ENCODE data around the gene DENND4A.
"Not testable (repeated sequence)": the region's sequence is repeated elsewhere in the genome, so short reads cannot be mapped to it uniquely, and the experiment has no call there.

DENND4A gene

GRCh38 chr15:65787260-65787659, 4.8 kb downstream of the DENND4A start:
- no peak for DNase-seq

GRCh38 chr15:65785151-65785550, 6.9 kb downstream of the DENND4A start:
- DNase-seq = no peak

- DNase-seq = no peak
These were observed 8.2 kb downstream of the DENND4A start for GRCh38 chr15:65783872-65784271.

- DNase-seq = no peak
These were observed 10.0 kb downstream of the DENND4A start for GRCh38 chr15:65782096-65782495.

- not testable (repeated sequence) for DNase-seq
These were observed 13.4 kb downstream of the DENND4A start for GRCh38 chr15:65778701-65779100.

GRCh38 chr15:65778269-65778668, 13.8 kb downstream of the DENND4A start:
- no peak for DNase-seq

- no peak for DNase-seq
These were observed 14.2 kb downstream of the DENND4A start for GRCh38 chr15:65777843-65778242.

GRCh38 chr15:65777053-65777452, 15.0 kb downstream of the DENND4A start:
- no peak for DNase-seq

- DNase-seq = no peak
These were observed 18.5 kb downstream of the DENND4A start for GRCh38 chr15:65773386-65774111.

- no peak for DNase-seq
These were observed 19.2 kb downstream of the DENND4A start for GRCh38 chr15:65772930-65773329.

- DNase-seq = no peak
These were observed 20.2 kb downstream of the DENND4A start for GRCh38 chr15:65771870-65772269.

GRCh38 chr15:65769482-65769881, 22.6 kb downstream of the DENND4A start:
- no peak for DNase-seq

GRCh38 chr15:65767895-65768294, 24.2 kb downstream of the DENND4A start:
- no peak for DNase-seq

GRCh38 chr15:65767264-65767595, 24.9 kb downstream of the DENND4A start:
- DNase-seq = no peak

GRCh38 chr15:65766422-65767263, 25.4 kb downstream of the DENND4A start:
- no peak for DNase-seq

GRCh38 chr15:65765106-65765505, 27.0 kb downstream of the DENND4A start:
- DNase-seq = no peak

GRCh38 chr15:65762914-65763787, 28.9 kb downstream of the DENND4A start:
- no peak for DNase-seq

- DNase-seq = no peak
These were observed 29.7 kb downstream of the DENND4A start for GRCh38 chr15:65762399-65762798.

- no peak for DNase-seq
These were observed 30.7 kb downstream of the DENND4A start for GRCh38 chr15:65761210-65761926.

- no peak for DNase-seq
These were observed 32.7 kb downstream of the DENND4A start for GRCh38 chr15:65759441-65759840.

GRCh38 chr15:65758242-65758641, 33.9 kb downstream of the DENND4A start:
- no peak for DNase-seq

GRCh38 chr15:65757256-65757655, 34.8 kb downstream of the DENND4A start:
- DNase-seq = no peak
